Testis (tissue), 2 donors: ENCODE data around the gene ATF2.

Source experiments
- CTCF ChIP-seq, 3 experiments: fragments of 450-650 bp in 2 of 3; fragments of 200-600 bp in 1 of 3; sonication (generic) in 1 of 3; IDR thresholded peaks; one replicate each; pipeline ENCODE4 v1.5.1; 2016 to 2019; ENCODE audit warnings: antibody characterized with exemption in 3 of 3, mild to moderate bottlenecking in 2 of 3, moderate library complexity in 1 of 3
- POLR2A ChIP-seq: fragments of 450-650 bp; IDR thresholded peaks from one replicate; pipeline ENCODE4 v1.6.1; 2017; ENCODE audit warnings: antibody characterized with exemption, mild to moderate bottlenecking, moderate library complexity

- TF ChIP-seq CTCF (IDR thresholded peaks at IDR 0.05): no peak
- no peak for TF ChIP-seq POLR2A
These were observed 103.2 kb downstream of the ATF2 start for GRCh38 chr2:175064797-175065196.
